Kidney (tissue), 14 donors: ENCODE measurements around the gene PRKG2. TPM values are rescaled to one million over a fixed set of nuclear protein-coding genes. Genes with fewer than 3 reads are reported as not detected.

ENCODE experiments used
- DNase-seq, 5 donors: peaks; one replicate each; pipeline ENCODE4 v3.0.0-alpha.2; 2013 to 2020
- FAIRE-seq: peaks from 2 replicates; lab custom pipeline; 2012; peaks lifted over from hg19 to GRCh38; lab: Jason Lieb, UNC
- H3K27ac ChIP-seq, 2 donors: one replicate each; pipeline ENCODE4 v1.7.0; 2013; ENCODE audit warnings: low read depth in 2 of 2, low read length in 2 of 2, inconsistent platforms in 1 of 2
- H3K27me3 ChIP-seq: one replicate; pipeline ENCODE4 v1.7.1; 2013; ENCODE audit warnings: low read length, inconsistent platforms; ENCODE audit not compliant: control insufficient read depth, insufficient read depth
- H3K36me3 ChIP-seq, 3 donors: one replicate each; pipeline versions ENCODE4 v1.7.0 to v1.7.1; 2013; ENCODE audit warnings: low read length in 3 of 3, control low read depth in 1 of 3, inconsistent platforms in 1 of 3; ENCODE audit not compliant: insufficient read depth in 3 of 3, control insufficient read depth in 2 of 3
- H3K4me1 ChIP-seq, 3 donors: one replicate each; pipeline versions ENCODE4 v1.7.0 to v1.7.1; 2013; ENCODE audit warnings: low read length in 3 of 3, inconsistent platforms in 1 of 3, low read depth in 1 of 3; ENCODE audit not compliant: control insufficient read depth in 2 of 3, insufficient read depth in 2 of 3
- H3K4me3 ChIP-seq, 3 donors: one replicate each; pipeline versions ENCODE4 v1.7.0 to v1.8.1; 2013; ENCODE audit warnings: low read length in 3 of 3, control low read depth in 1 of 3, inconsistent platforms in 1 of 3
- H3K9ac ChIP-seq, 3 donors: one replicate each; pipeline versions ENCODE4 v1.7.0 to v1.7.1; 2013; ENCODE audit warnings: low read length in 3 of 3, control low read depth in 1 of 3, inconsistent platforms in 1 of 3
- H3K9me3 ChIP-seq, 3 donors: one replicate each; pipeline versions ENCODE4 v1.7.0 to v1.7.1; 2013; ENCODE audit warnings: low read length in 3 of 3, control low read depth in 1 of 3, inconsistent platforms in 1 of 3; ENCODE audit not compliant: control insufficient read depth in 2 of 3, insufficient read depth in 1 of 3
- intact Hi-C: fragments of 100-400 bp; cut with DNase I; formaldehyde crosslinking; loops from one replicate; pipeline ENCODE4 v1.11.1; 2022
- polyA plus RNA-seq: library from polyadenylated mRNA; stranded (reverse); fragments of 350-450 nt; fragmentation: Illumina TruSeq; extraction: RNeasy Lipid Tissue Mini Kit (QIAGEN cat#74804); gene quantifications from one replicate; pipeline ENCODE4 v1.2.3, GENCODE V29; 2014; ENCODE audit warnings: low read depth, low replicate concordance; ENCODE audit not compliant: insufficient read depth
- total RNA-seq: library from RNA; stranded (reverse); fragmentation: NEBNext Ultra II Directional; extraction: Animal tissue kit (Norgen Biotek cat#: 25700); gene quantifications from one replicate; pipeline ENCODE4 v1.2.1, GENCODE V29; 2021
- TF ChIP-seq, protein P1 (sequence below): IDR thresholded peaks from 3 replicates; pipeline ENCODE4 v1.5.1; 2012; ENCODE audit warnings: mild to moderate bottlenecking, moderate library complexity, borderline replicate concordance; ENCODE audit not compliant: insufficient read depth; ENCODE audit errors: extremely low read depth
- donor health status: control.
- donor health status: control.
- donor health status: control.
- donor health status: control.
- donor health status: control.
- donor health status: DM: yes; HTN: yes; CAD: no.
- donor health status: Normal renal cell carcinoma (clear cell type).

PRKG2 gene
- total and polyA plus RNA-seq, 2 donors from 2014 or later, result 0.54 to 1.4 TPM

DNA sequence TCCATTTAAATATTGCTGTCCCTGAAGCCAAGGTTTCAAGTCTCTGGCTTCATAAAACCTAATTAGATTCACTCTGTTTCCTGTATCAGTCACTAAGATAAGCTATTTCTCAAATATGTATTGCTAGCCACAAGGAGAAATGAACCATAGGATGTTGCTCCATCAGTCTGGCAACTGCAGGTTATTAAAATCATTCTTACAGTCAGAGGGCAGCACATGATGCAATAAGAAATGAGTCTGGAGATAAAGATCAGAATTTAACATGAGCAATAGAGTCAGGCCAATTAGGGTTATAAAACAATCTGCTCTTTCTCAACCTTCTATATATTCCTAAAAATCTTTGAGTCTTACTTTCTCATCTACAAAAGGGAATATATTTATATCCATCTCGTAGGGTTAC is 7.2 kb downstream of the PRKG2 start:
- peaks cover 1% of the 10 kb centered on the region for H3K27me3 ChIP-seq
- DNase-seq, result no peak
- H3K36me3 ChIP-seq, result no peaks in the 10 kb centered on the region
- no peaks in the 10 kb centered on the region for H3K4me1 ChIP-seq
- no peak overlapping the region for H3K27ac ChIP-seq
- H3K9me3 ChIP-seq, result peaks cover 0 to 5% (median 3%) of the 10 kb centered on the region in 3 donors
- H3K4me3 ChIP-seq, result no peak overlapping the region
- intact Hi-C loops, result no loop called here
- FAIRE-seq, result no peak
- no peak overlapping the region for H3K9ac ChIP-seq
- TF ChIP-seq, protein P1, sequence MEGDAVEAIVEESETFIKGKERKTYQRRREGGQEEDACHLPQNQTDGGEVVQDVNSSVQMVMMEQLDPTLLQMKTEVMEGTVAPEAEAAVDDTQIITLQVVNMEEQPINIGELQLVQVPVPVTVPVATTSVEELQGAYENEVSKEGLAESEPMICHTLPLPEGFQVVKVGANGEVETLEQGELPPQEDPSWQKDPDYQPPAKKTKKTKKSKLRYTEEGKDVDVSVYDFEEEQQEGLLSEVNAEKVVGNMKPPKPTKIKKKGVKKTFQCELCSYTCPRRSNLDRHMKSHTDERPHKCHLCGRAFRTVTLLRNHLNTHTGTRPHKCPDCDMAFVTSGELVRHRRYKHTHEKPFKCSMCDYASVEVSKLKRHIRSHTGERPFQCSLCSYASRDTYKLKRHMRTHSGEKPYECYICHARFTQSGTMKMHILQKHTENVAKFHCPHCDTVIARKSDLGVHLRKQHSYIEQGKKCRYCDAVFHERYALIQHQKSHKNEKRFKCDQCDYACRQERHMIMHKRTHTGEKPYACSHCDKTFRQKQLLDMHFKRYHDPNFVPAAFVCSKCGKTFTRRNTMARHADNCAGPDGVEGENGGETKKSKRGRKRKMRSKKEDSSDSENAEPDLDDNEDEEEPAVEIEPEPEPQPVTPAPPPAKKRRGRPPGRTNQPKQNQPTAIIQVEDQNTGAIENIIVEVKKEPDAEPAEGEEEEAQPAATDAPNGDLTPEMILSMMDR, result no peak

DNA sequence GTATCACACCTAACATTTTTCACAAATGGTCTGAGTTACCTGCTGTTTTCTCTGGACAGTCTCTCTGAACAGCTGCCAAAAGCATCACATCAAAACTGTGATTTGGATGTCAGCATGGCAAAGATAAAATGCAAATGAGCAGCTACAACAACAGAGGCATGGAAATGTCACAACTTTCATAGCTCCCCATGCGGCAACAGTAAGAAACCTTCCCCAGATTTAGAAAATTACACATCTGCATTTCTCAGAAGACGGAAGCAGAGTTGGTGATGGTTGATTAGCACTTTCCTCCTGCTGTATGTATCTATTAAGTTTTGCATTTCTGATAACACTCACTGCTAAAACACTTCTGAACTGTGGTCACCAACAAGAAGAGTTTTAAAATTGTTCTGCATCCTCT is 9.7 kb downstream of the PRKG2 start:
- H3K36me3 ChIP-seq, result no peaks in the 10 kb centered on the region
- H3K27me3 ChIP-seq, result no peaks in the 10 kb centered on the region
- peaks cover 0 to 3% (median 0%) of the 10 kb centered on the region in 3 donors for H3K9me3 ChIP-seq
- DNase-seq (no peak), FAIRE-seq (no peak)
- TF ChIP-seq, protein P1, result no peak
- no peak overlapping the region for H3K27ac ChIP-seq
- H3K9ac ChIP-seq, result no peak overlapping the region
- intact Hi-C loops, result no loop called here
- H3K4me3 ChIP-seq, result no peak overlapping the region
- no peaks in the 10 kb centered on the region for H3K4me1 ChIP-seq

DNA sequence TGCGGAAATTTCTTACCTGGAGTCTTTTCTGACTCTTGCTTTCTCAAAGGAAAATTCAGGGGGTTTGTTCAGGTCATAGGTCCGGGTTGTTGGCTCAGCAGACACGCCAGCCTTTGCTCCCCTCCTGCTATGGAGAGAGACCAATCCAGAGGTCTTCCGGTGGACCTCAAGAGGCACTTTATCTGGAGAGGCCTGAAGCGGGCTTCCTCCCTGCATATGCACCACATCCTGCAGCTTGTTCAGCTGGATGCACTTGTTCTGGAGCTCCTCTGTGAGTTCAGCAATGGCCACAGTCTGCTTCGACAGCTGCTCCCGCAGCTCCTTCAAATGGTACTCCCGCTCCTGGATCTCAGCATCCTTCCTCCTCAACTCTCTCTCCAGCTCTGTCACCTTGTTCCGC is 10.5 kb downstream of the PRKG2 start:
- H3K4me3 ChIP-seq, result no peak overlapping the region
- no peaks in the 10 kb centered on the region for H3K4me1 ChIP-seq
- H3K36me3 ChIP-seq, result no peaks in the 10 kb centered on the region
- no peaks in the 10 kb centered on the region for H3K9me3 ChIP-seq
- no peaks in the 10 kb centered on the region for H3K27me3 ChIP-seq
- no peak overlapping the region for H3K9ac ChIP-seq
- DNase-seq (no peak), FAIRE-seq (no peak)
- no peak overlapping the region for H3K27ac ChIP-seq
- intact Hi-C loops, result no loop called here
- TF ChIP-seq, protein P1, result no peak

DNA sequence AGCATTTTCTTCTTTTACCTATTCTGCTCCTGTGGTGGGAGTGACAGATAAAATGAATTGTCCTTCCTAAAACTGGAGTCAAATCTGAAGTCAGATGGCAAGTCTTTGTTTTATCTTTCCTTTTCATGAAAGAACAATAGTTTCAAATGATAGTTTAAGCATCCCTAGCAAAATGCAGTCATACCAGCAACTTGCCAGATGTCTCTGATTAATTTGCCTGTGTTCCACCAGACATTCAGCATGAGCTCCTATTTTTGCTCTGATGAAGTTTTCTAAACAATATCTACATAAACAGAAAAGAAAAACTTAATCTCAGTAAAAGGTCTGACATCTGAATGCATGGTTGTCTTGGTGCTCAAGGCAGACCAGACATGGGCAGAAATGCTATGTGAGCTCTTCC is 15.2 kb downstream of the PRKG2 start:
- H3K9me3 ChIP-seq, result no peaks in the 10 kb centered on the region
- TF ChIP-seq, protein P1, result no peak
- no peak overlapping the region for H3K9ac ChIP-seq
- no peaks in the 10 kb centered on the region for H3K36me3 ChIP-seq
- no peaks in the 10 kb centered on the region for H3K4me1 ChIP-seq
- intact Hi-C loops, result no loop called here
- FAIRE-seq (no peak), DNase-seq (no peak)
- H3K27ac ChIP-seq, result no peak overlapping the region
- H3K4me3 ChIP-seq, result no peak overlapping the region
- no peaks in the 10 kb centered on the region for H3K27me3 ChIP-seq
